HG03066 (cell line): ENCODE results near the gene PLEKHH1.
"Not testable (repeated sequence)": the region's sequence is repeated elsewhere in the genome, so short reads cannot be mapped to it uniquely, and the experiment has no call there.

ENCODE experiments used
- ATAC-seq: cut with Tn5 transposase; IDR thresholded peaks from one replicate; pipeline ENCODE4 v1.9.1; 2021; ENCODE audit warnings: low read depth; ENCODE audit not compliant: unreplicated experiment

PLEKHH1 gene

GRCh38 chr14:67529947-67530935, 2.8 kb upstream of the PLEKHH1 start:
- ATAC-seq: no peak

GRCh38 chr14:67532606-67532997, 488 bp upstream of the PLEKHH1 start:
- no peak for ATAC-seq

GRCh38 chr14:67533754-67534085, 630 bp downstream of the PLEKHH1 start:
- no peak for ATAC-seq

DNA sequence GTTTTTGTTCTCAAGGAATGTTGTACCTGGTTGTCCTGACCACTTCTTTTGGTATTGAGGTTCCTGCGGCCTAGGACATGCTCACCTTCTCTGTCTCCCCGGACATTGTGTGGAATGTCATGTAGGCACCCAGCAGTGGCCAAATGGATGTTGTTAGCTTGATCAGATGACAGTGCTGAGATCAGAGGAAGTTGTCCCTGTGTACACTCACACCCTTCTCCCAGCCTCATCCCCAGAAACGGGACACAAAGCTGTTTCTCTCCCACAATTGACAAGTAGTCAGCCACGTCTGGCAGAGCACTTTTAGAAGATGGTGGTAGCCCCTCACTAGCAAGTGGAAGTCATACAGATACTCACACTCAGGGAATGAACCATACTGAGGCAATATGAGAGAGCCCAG, 3.0 kb downstream of the PLEKHH1 start:
- no peak for ATAC-seq

- ATAC-seq: no peak
Measured at GRCh38 chr14:67537736-67538135, 4.6 kb downstream of the PLEKHH1 start.

GRCh38 chr14:67538501-67538900, 5.4 kb downstream of the PLEKHH1 start:
- ATAC-seq: no peak

DNA sequence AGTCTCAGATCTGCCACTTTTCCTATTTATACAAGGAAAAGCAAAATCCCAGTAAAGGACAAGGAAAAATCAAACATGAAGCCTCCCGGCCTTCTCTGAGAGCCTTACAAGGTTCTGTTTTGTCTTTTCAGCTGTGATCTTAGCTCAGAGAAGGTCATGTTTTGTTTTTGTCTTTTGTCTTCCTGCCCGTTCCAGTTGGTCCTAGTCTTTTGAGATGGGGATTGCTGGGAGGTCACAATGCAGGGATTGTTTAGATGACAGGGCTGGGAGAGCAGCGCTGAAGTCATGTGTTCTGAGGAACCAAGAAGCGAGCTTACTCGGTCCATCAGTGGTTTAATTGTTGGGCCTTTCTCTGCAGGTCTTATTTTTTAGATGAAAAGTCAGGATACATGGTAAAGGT, 6.0 kb downstream of the PLEKHH1 start:
- ATAC-seq: no peak

- no peak for ATAC-seq
Measured at GRCh38 chr14:67541448-67542387, 8.6 kb downstream of the PLEKHH1 start.

GRCh38 chr14:67542620-67543019, 9.5 kb downstream of the PLEKHH1 start:
- not testable (repeated sequence) for ATAC-seq

DNA sequence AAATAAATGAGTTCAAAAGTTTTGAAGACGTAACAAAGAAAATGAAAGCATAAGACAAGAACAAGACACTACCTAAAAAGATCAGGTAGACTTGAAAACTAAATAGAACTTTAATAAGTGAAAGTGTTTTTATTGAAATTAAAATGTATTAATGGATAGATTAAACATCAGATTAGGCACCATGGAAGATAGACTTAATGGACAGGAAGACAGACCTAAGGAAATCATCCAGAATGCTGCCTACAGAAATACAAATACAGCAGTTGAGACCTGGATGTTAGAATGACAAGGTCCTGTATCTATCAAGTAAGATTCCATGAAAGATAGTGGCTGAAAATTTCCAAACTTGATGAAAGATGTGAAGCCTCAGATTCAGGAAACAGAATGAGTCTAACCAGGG, 11.5 kb downstream of the PLEKHH1 start:
- no peak for ATAC-seq

GRCh38 chr14:67547224-67547780, 14.2 kb downstream of the PLEKHH1 start:
- no peak for ATAC-seq

DNA sequence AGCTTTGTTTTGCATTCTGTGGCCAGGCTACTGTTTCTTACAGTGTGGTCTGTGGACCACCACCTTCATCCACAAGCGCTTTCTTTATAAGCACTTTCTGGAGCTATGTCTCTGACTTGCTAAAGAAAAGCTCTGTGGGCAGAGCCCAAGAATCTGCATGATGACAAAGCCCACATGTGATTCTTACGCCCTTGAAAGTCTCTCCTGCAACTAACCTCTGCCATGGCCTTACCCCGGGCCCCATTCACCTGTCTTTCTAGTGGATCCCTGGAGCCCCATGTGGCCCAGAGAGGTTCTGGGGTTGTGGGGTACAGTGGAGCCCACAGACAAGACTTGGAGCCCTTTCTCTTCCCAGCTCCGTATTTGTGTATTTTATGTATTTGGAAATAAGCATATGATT, 16.6 kb downstream of the PLEKHH1 start:
- ATAC-seq: no peak

GRCh38 chr14:67551123-67551522, 18.0 kb downstream of the PLEKHH1 start:
- ATAC-seq: no peak

GRCh38 chr14:67551940-67552339, 18.9 kb downstream of the PLEKHH1 start:
- ATAC-seq: no peak

DNA sequence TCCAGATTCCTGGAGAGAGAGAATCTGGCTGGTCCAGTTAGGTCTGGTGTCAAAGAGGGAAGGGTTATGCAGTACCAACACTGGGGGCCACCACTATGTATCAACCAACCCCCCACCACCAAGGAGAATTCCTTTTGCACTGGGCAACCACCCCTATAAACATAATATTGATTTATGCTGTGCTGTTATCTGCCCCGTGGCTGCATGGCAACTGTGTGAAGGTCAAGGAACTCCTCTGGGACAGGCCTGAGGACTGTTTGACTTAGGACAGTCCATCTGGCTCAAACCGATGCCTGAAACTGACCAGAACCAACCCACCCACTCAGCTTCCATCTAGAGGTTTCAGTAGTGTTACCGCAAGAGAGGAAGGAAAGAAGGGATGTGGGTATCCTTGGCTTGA, 20.5 kb downstream of the PLEKHH1 start:
- no peak for ATAC-seq

GRCh38 chr14:67554341-67554740, 21.3 kb downstream of the PLEKHH1 start:
- ATAC-seq: no peak

DNA sequence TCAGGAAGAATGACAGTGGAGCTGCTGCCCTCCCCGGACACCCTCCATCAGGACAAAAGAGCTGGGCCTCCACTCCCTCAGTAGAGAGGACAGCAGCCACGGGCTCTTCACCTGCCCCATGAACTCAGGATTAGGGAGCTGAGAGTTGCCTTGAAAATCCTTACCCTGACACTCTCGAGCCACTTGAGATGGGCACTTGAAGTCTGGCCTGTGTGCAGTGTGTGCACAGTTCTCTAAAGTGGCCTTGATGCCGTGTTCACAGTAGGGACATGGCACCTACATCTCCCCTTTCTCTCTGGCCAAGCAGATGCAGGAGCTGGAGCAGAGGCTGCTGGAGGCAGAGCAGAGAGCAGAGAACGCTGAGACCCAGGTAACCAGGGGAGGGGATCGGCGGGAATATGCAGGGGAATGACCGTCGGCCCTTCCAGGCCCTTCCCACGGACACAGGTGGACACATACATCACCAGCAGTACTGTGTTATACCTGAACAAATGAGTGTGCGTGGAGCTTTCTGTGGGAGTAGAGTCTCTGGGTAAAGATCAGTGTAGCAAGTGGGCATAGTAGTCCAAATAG, 22.5 kb downstream of the PLEKHH1 start:
- no peak for ATAC-seq

DNA sequence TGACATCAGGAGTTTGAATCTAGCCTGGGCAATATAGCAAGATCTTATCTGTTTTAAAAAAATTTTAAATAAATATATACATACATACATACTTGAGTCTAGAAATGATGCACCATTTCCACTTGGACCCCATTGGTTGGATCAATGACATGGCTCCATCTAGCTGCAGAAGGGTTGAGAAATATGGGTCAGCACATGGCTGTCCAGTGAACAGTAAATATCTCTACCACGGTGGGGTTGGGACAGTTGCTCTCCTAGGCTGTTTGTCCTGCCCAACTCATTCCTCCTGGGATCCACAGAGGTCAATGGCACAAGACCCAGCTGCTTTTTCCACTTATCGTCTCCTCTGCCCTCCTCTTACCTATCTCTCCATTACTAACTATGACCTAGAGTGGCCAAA, 23.6 kb downstream of the PLEKHH1 start:
- ATAC-seq: no peak

DNA sequence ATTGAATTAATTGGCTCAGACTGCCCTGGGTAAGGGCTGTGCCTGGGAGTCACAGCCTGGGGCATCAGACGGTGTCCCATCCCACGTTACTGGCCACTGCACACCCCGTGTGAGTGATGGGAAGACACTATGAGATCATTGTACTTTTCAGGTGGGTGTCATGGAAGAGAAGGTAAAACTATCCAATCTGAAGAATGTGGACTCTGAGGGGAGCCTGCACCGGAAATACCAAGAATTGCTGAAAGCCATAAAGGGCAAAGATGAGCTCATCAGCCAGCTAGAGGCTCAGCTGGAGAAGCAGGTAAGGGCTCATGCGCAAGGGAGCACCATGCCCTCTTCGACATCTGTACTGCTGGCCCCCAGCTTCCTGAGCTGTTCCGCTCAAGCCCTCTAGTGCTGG, 24.0 kb downstream of the PLEKHH1 start:
- ATAC-seq: no peak

DNA sequence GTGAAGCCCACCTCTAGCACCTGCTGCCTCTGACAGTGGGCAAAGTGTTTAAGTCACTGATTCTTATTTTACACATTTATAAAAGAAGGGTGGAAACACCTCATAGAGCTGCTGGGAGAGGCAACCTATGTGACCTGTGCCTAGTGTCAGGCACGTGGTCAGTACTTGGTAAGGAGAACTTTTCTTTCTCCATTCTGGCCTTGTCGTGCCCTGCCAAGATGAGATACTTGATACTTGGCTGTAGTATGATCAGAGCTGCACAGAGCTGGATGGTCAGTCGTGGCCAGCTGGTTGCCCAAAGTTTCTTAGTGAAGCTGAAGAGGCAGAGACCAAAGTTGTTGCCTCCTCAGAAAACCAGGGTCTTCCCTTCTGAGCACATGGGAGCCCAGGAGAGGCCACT, 24.6 kb downstream of the PLEKHH1 start:
- ATAC-seq: no peak

GRCh38 chr14:67559639-67560038, 26.5 kb downstream of the PLEKHH1 start:
- ATAC-seq: no peak
